NT2/D1 (cell line): ENCODE data around the gene AGAP5.

Experiments
- SUZ12 ChIP-seq: IDR thresholded peaks from 2 replicates; pipeline ENCODE4 v1.6.1; 2011; ENCODE audit not compliant: insufficient read length, insufficient read depth; ENCODE audit errors: extremely low read depth
- YY1 ChIP-seq: IDR thresholded peaks from 2 replicates; pipeline ENCODE4 v1.6.1; 2011; ENCODE audit not compliant: insufficient read length, insufficient read depth
- ZNF274 ChIP-seq: IDR thresholded peaks from 2 replicates; pipeline ENCODE4 v1.6.1; 2011; ENCODE audit warnings: mild to moderate bottlenecking, low read depth, low read length

- TF ChIP-seq YY1 = no peak
- no peak for TF ChIP-seq ZNF274
- no peak for TF ChIP-seq SUZ12
Measured at GRCh38 chr10:73730153-73730906, 32.4 kb upstream of the AGAP5 start.
